ENCODE data around the gene UVRAG. TPM values are rescaled to one million over a fixed set of nuclear protein-coding genes. Genes with fewer than 3 reads are reported as not detected.
"Not testable (repeated sequence)": the region's sequence is repeated elsewhere in the genome, so short reads cannot be mapped to it uniquely, and the experiment has no call there.

The UVRAG gene
- total RNA-seq, 1 donor from 2014 or later, result 49.0 TPM

DNA sequence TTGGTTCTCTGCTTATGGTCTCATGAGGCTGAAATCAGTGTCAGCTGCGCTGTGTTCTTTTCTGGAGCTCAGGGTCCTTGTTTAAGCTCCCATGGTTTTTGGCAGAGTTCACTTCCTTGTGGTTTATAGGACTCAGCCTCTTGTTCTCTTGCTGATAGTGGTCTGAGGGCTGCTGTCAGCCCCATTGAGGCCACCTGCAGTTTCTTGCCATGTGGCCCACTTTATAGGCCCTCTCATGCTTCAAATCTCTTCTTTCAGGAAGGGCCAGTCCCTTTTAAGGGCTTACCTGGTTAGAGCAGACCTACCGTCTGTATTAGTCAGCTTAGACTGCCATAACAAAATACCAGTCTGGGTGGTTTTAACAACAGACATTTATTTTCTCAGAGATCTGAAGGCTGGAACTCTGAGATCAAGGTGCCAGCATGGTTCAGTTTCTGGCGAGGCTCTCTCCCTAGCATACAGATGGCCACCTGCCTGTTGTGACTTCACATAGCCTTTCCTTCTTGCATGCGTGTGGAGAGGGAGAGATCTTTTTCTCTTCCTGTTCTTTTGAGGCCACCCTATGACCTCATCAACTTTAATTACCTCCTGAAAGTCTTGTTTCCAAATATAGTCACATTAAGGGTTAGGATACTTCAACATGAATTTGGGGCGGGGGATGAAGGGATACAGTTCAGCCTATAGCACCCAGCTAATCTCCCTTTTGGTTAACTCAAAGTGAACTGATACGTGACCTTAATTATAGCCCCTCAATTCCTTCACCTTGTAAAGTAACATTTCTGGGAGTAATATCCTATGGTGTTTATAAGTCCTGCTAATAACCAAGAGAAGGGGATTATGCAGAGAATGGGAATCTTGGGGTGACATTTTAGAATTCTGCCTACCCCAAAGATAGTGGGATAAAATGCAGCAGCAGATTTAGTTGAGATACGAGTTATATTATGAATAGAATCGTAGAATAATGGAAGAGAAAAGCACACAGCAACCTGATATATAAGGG is 131.8 kb downstream of the UVRAG start:
- DNase-seq (ENCODE audit: low read depth in 2 of 2), result peak in 1 of 2 donors; percentile 17

DNA sequence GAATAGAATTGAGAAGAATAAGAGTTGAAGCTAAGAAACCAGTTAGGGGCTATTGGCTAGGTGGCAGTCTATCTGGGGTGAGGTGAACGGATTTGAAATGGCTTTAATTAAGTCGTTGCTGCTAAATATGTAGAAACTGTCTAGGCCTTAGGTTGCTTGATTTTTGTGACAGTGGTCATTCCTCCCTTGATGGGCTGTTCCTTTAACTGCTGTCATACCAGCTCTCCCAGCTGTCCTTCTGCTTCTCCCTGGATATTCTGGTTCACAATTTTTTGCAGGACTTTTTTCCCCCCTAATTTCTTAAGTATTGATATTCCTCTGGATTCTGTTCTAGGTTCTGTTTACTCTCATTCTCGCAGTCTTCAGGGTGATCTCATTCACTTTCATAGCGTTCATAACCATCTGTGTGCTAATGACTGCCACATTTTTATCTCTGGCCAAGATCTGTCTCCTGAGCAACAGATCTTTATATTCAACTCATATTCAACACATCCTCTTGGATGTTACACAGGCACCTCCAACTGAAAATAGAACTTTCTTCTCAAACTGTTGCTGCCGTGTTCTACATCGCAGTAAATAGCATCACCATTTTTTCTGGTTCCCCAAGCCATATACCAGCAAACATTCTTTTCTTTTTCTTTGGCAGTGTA is 134.1 kb downstream of the UVRAG start:
- no peak for DNase-seq (ENCODE audit: low read depth in 2 of 2)

DNA sequence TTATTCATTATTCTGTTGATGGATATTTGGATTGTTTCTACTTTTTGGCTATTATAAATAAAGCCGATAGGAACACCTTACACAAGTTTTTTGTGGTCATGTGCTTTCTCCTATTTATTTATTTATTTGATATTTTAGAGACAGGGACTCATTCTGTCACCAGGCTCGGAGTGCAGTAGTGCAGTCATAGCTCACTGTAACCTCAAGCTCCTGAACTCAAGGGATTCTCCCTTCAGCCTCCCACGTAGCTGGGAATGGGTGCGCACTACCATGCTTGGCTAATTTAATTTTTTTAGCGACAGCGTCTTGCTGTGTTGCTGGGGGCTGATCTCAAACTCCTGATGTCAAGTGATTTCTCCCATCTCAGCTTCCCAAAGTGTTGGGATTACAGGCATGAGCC is 135.1 kb downstream of the UVRAG start:
- no peak for DNase-seq (ENCODE audit: low read depth in 2 of 2)

DNA sequence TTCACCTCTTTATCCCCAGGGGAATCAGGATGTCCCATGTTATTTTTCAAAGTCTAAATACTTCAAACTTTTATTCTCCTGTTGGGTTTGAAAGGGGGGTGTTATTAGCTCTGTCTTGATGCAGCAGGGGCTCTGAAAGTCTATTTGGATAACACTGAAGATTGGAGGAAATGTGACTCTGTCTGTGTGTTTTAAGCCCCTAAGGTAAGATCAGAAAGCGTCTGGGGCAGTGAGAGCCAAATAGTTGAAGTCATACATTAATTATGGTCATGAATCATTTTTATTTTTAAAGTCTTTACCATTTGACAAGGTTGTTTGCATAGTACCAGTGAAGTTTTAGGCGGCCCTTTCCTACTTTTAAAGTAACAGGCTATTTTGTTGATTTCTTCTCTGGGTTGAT is 139.0 kb downstream of the UVRAG start:
- no peak for DNase-seq (ENCODE audit: low read depth in 2 of 2)

DNA sequence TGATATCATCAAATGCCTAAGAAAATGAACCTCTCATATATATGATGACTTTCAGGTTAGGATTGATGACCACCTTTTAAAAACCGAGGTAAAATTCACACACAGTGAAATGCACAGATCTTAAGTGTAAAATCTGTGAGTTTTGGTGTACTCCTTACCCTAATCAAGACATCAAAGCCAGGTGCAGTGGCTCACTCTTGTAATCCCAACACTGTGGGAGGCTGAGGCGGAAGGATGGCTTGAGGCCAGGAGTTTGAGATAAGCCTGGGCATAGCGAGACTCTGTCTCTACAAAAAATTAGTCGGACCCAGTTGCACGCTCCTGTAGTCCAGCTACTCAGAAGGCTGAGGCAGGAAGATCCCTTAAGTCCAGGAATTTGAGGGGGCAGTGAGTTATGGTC is 140.4 kb downstream of the UVRAG start:
- DNase-seq (ENCODE audit: low read depth in 2 of 2), result no peak

DNA sequence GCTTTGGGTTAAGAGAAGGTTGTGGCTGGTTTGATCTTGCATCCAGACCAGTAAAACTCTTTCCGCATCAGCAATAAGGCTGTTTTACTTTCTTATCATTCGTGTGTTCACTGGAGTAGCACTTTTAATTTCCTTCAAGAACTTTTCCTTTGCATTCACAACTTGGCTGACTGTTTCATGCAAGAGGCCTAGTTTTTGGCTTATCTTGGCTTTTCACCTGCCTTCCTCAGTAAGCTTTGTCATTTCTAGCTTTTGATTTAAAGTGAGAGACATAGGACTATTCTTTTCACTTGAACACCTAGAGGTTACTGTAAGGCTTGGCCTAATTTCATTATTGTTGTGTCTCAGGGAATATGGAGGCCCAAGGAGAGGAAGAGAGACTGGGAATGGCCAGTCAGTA is 144.5 kb downstream of the UVRAG start:
- DNase-seq (ENCODE audit: low read depth in 2 of 2), result no peak

DNA sequence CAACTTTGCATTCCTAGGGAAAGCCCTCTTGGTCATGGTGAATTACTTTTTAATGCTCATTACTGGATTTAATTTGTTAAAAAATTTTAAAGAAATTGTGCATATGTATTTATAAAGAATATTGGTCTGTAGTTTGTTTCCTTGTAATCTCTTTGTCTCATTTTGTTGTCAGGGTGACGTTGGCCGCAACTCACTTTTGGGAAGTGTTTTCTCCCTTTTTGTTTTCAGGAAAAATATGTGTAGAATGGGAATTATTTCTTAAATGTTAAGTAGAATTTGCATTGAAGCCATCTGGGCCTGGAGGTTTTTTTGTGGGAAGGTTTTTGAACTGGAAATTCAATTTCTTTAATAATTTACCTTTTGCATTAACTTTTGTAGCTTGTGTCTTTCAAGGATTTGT is 149.1 kb downstream of the UVRAG start:
- DNase-seq (ENCODE audit: low read depth in 2 of 2), result no peak

DNA sequence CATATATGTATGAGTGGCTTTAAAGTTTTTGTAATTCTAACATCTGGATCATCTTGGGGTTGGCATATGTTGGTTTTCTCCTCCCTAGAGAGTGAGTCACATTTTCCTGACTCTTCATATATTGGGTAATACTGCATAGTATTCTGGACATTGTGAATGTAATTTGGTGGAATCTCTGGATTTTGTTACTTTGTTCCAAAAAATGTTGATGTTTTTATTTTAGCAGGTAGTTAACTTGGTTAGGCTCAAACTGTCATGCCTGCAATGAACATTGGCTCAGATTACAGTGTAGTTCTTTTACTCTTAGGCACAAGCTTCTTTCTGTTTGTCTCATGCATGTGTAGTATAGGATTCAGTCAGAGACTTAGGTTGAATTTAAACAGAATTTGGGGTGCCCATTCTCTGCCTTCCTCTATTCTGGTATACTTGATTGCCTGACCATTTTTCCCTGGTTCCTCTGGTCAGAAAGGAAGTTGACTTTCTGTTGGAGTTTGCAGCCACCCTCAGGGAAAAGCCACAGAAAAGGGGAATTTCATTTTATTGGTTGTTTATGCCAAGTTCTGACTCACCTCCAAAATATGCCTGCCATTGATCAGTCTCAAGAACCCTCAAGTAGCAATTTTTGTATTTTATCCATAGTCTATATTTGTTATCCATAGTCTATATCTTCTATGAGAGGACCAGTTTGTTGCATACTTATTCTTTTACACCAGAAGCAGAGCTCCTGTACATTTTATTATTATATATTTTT is 151.7 kb downstream of the UVRAG start:
- peak in 1 of 2 donors; percentile 75 for DNase-seq (ENCODE audit: low read depth in 2 of 2)

DNA sequence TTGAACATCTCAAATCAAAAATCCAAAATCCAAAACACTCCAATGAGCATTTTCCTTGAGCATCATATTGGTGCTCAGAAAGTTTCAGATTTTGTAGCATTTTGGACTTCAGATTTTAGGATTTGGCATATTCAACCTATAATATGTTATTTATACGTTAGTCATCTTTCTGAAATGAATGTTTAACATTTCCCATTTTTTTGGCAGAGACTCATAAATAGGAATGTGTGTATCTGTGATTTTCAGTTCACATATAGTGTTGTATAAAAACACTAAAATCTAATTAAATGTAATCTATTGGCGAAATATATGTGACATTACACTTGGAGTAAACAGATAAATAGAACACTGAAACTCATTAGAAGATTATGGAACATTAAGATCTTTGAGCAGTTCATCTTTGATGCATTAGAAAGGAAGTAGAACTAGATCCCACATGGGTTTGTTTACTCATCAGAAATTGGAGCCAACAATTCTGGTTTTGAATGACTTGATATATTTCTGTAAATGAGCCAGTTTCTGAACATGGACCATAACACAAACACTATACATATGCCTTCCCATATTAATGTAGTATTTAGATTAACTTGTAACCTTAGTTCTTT is 153.1 kb downstream of the UVRAG start:
- DNase-seq (ENCODE audit: low read depth in 2 of 2), result peak in 1 of 2 donors; percentile 18

DNA sequence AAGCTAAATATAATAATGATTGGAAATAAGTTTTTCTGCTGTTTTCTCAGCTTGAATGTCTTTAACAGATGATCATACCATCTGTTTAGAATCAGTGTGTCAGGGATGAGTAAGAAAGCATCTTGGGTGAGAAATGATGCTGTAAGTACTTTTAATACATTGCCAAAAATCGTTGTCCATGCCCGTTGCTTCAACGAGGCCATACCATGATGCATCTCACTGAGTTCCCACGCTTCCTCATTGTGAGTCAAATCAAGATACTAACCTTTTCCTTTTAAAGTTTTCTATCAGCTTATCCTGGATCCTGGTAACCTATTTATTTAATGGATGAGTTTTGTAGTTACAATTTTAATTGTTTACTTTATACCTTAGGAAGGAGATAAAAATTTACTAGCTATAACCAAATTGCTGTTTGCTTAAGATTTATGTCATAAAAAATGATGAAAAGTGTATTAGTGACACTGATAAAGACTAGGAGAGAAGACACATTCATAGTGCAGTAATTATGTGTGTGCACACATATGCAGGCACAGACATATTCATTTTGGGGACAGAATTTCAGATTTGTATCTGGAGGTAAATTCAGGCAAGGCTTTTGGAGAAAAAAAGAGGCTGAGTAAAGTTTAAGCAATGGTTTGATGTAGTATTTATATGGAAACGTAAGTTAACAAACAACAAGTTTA is 154.8 kb downstream of the UVRAG start:
- DNase-seq (ENCODE audit: low read depth in 2 of 2), result no peak

DNA sequence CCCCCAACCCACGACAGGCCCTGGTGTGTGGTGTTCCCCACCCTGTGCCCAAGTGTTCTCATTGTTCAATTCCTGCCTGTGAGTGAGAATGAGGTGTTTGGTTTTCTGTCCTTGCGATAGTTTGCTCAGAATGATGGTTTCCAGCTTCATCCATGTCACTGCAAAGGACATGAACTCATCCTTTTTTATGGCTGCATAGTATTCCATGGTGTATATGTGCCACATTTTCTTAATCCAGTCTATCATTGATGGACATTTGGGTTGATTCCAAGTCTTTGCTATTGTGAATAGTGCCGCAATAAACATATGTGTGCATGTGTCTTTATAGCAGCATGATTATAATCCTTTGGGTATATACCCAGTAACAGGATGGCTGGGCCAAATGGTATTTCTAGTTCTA is 158.7 kb downstream of the UVRAG start:
- not testable (repeated sequence) for DNase-seq (ENCODE audit: low read depth in 2 of 2)

DNA sequence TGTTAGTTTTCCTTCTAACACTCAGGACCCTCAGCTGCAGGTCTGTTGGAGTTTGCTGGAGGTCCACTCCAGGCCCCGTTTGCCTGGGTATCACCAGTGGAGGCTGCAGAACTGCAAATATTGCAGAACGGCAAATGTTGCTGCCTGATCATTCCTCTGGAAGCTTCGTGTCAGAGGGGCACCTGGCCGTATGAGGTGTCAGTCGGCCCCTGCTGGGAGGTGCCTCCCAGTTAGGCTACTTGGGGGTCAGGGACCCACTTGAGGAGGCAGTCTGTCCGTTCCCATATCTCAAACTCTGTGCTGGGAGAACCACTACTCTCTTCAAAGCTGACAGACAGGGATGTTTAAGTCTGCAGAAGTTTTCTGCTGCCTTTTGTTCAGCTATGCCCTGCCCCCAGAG is 164.1 kb downstream of the UVRAG start:
- not testable (repeated sequence) for DNase-seq (ENCODE audit: low read depth in 2 of 2)

DNA sequence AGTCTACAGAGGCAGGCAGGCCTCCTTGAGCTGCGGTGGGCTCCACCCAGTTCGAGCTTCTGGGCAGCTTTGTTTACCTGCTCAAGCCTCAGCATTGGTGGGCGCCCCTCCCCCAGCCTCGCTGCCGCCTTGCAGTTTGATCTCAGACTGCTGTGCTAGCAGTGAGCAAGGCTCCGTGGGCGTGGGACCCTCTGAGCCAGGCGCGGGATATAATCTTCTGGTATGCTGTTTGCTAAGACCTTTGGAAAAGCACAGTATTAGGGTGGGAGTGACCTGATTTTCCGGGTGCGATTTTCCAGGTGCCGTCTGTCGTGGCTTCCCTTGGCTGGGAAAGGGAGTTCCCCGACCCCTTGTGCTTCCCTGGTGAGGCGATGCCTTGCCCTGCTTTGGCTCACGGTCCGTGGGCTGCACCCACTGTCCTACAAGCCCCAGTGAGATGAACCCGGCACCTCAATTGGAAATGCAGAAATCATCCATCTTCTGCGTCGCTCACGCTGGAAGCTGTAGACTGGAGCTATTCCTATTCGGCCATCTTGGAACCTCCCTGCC is 164.5 kb downstream of the UVRAG start:
- not testable (repeated sequence) for DNase-seq (ENCODE audit: low read depth in 2 of 2)

DNA sequence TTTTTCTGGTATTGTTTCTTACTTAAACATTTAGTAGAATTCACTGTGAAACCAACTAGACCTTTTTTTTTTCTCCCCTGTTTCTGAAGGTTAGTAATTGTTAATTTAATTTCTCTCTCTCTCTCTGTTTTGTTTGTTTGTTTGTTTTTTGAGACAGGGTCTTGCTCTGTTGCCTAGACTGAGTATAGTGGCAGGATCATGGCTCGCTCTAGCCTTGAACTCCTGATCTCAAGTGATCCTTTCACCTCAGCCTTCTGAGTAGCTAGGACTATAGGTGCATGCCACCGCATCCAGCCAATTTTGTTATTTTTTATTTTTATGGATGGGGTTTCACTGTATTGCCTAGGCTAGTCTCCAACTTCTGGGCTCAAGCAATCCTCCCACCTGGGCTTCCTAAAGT is 165.0 kb downstream of the UVRAG start:
- DNase-seq (ENCODE audit: low read depth in 2 of 2), result no peak

DNA sequence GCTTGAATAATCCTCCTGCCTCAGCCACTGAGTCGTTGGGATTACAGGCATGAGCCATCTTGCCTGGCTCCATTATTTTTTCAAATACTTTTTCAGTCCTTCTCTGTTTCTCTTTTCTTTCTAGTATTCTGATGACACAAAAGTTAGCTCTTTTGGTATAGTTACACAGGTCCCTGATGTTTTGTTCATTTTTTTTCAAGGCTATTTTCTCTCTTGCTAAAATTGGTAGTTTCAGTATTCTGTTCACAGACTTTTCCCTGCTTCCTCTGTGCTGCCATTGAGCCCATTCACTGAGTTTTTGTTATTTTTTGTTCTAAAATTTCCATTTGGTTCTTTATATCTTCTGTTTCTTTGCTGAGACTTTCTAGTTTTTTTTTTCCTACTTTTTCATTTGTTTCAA is 166.5 kb downstream of the UVRAG start:
- no peak for DNase-seq (ENCODE audit: low read depth in 2 of 2)

DNA sequence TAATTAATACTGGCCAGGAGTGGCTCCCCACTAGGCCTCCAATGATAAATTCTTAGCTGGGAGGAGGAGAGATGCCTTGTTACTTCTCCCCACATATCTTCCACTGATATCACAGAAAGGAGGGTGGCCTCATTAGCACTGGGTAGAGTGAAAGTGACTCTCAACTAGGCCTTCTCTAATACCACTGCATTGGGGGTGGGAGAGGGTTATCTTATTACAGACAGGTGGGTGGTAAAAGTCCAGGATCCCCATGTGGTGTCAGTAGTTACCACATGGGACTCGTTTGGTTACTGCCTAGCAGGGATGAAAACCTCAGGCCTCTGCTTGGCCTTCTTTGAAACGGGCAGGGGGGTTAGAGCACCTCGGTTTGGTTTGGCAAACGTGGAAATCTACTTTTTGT is 167.3 kb downstream of the UVRAG start:
- no peak for DNase-seq (ENCODE audit: low read depth in 2 of 2)

DNA sequence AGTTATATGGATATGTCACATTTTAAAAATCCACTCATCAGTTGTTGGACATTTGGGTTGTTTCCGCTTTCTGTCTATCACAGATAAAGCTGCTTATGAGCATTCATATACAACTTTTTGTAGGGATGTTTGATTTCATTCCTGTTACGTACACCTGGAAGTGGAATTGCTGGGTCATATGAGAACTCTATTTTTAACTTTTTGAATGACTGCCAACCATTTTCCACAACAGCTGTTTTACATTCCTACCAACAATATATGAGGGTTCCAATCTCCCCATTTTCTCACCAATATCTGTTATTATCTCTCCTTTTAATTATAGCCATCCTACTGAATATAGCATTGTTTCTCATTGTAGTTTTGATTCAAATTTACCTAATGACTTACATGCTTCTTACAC is 172.0 kb downstream of the UVRAG start:
- peak; percentile 77 to 82 for DNase-seq (ENCODE audit: low read depth in 2 of 2)

DNA sequence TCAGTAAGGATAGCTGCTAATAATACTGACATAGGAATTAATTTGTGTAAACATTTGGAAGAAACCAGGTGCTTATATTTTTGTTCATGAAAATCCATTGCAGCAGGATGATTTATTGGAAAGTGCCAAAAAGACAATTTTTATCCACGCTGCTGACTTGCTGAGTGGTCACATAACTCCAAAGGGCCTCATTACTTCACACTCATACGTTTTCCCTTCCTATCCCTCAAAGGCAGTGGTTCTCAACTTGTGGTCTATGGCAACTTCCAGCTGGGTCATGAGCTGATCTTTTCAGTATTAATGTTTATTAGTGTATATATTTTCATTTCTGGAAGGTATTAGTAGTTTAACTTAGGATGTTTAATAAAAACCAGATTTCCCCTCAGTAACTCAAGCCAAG is 178.1 kb downstream of the UVRAG start:
- DNase-seq (ENCODE audit: low read depth in 2 of 2), result no peak

DNA sequence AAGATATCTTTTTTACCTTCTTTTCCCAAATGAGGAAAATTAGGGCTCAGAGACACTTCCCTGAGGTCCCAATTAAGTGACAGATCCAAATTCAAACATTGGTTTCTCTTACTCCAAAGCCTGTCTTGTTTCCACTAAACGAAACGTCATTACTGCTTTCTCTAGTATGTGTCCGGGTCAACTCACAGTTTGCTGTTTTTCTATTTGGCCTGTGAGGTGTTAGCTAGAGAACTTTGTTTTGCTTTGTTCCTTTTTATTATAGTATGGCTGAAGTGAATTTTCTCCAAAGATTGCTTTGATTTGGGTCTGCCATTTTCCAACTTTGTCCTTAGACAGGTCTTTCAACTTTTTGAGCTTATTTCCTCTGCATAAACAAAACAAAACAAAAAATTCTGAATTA is 179.6 kb downstream of the UVRAG start:
- no peak for DNase-seq (ENCODE audit: low read depth in 2 of 2)

DNA sequence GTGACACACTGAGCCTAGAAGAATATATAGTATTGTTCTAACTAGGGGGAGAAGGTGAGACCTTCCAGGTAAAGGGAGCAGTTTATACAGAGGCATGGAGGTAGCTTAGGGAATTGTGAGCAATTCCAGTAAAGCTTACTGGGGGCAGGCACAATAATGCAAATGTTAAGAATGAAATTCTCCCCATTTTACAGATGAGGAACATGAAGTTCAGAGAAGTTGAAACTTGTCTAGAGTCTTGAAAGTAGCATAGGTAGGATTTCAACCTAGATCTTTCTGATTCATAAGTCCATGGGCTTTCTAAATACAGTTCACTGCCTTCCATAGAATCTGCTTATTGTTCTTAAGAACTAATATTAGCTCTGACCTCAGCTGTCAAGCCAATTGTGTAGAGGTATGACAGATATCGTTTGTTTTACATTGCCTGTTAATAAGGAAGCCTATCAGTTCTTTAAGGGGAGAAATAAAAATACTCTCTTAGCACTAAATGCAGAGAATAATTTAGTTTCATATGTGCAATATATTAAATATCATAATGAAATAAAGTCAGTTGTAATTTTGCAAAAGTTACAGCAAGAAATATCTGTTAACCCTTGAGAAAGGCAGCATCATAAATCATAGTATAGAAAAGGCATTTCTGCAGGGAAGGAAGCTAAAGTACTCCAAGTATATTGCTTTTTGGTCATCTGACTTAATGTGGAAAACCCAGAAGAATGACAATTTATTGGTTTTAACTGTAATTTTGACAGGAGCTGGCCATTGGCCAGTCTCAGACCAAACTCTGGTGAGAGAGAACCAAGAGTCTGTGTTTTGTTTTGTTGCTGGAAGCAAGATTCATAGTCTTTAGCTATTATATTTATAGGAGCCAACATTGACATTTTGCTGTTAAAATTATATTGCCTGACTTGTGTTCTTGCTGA is 181.8 kb downstream of the UVRAG start:
- DNase-seq (ENCODE audit: low read depth in 2 of 2), result peak in 1 of 2 donors; percentile 43

Measured in dermis microvascular lymphatic vessel endothelial cell (primary cell).